GM18502 (cell line): Measurements from ENCODE around the gene KIF3A.

Source experiments
- ATAC-seq: cut with Tn5 transposase; IDR thresholded peaks from one replicate; pipeline ENCODE4 v1.9.1; 2021; ENCODE audit warnings: mild to moderate bottlenecking; ENCODE audit not compliant: unreplicated experiment, poor library complexity

The KIF3A gene

GRCh38 chr5:132647473-132647872 lies 89.9 kb downstream of the KIF3A start:
- no peak for ATAC-seq

GRCh38 chr5:132646583-132647266 lies 90.6 kb downstream of the KIF3A start:
- ATAC-seq: no peak

- ATAC-seq: no peak
Measured at GRCh38 chr5:132644177-132644576, 93.2 kb downstream of the KIF3A start.
